GM18520 (cell line): Measurements from ENCODE around the gene GOLGA7B.

Source experiments
- ATAC-seq: cut with Tn5 transposase; IDR thresholded peaks from one replicate; pipeline ENCODE4 v1.9.1; 2021; ENCODE audit not compliant: unreplicated experiment

GOLGA7B gene

GRCh38 chr10:97849687-97850402 lies at the start of gene GOLGA7B:
TSS of gene GOLGA7B (plus strand) at chr10:97849843. CDS start at chr10:97850304, 461 bp downstream.
- no peak for ATAC-seq

- ATAC-seq = no peak
These were observed 49.2 kb upstream of the GOLGA7B start for GRCh38 chr10:97800474-97800873.

- no peak for ATAC-seq
These were observed 48.2 kb upstream of the GOLGA7B start for GRCh38 chr10:97801422-97801821.

GRCh38 chr10:97805096-97805884 lies 44.4 kb upstream of the GOLGA7B start:
- no peak for ATAC-seq

- ATAC-seq = no peak
These were observed 43.7 kb upstream of the GOLGA7B start for GRCh38 chr10:97805949-97806348.

GRCh38 chr10:97810446-97810845 lies 39.2 kb upstream of the GOLGA7B start:
- ATAC-seq = no peak

- no peak for ATAC-seq
These were observed 37.7 kb upstream of the GOLGA7B start for GRCh38 chr10:97811958-97812357.

- ATAC-seq = no peak
These were observed 36.9 kb upstream of the GOLGA7B start for GRCh38 chr10:97812696-97813095.

- no peak for ATAC-seq
These were observed 36.3 kb upstream of the GOLGA7B start for GRCh38 chr10:97813311-97813710.

GRCh38 chr10:97814996-97815395 lies 34.6 kb upstream of the GOLGA7B start:
- no peak for ATAC-seq

GRCh38 chr10:97816609-97817008 lies 33.0 kb upstream of the GOLGA7B start:
- no peak for ATAC-seq

GRCh38 chr10:97818572-97818971 lies 31.1 kb upstream of the GOLGA7B start:
- ATAC-seq = no peak

GRCh38 chr10:97820096-97820704 lies 29.4 kb upstream of the GOLGA7B start:
- no peak for ATAC-seq

- no peak for ATAC-seq
These were observed 28.2 kb upstream of the GOLGA7B start for GRCh38 chr10:97821308-97822038.

GRCh38 chr10:97822261-97822687 lies 27.4 kb upstream of the GOLGA7B start:
- no peak for ATAC-seq

- no peak for ATAC-seq
These were observed 25.9 kb upstream of the GOLGA7B start for GRCh38 chr10:97823734-97824133.

GRCh38 chr10:97825020-97825760 lies 24.5 kb upstream of the GOLGA7B start:
- no peak for ATAC-seq

GRCh38 chr10:97826892-97827291 lies 22.8 kb upstream of the GOLGA7B start:
- ATAC-seq = no peak

- no peak for ATAC-seq
These were observed 21.8 kb upstream of the GOLGA7B start for GRCh38 chr10:97827702-97828291.

- no peak for ATAC-seq
These were observed 20.9 kb upstream of the GOLGA7B start for GRCh38 chr10:97828721-97829120.
